SK-N-MC (cell line): ENCODE results near the gene PLEKHD1.

Experiments used
- DNase-seq: peaks from one replicate; pipeline ENCODE4 v3.0.0-alpha.2; 2011; ENCODE audit warnings: low read depth, low spot score
- H3K27ac ChIP-seq: fragments of 200-600 bp; sonication (generic); 2 replicates; pipeline ENCODE4 v1.5.1; 2016; ENCODE audit warnings: mixed run types
- H3K36me3 ChIP-seq: fragments of 200-600 bp; sonication (generic); 2 replicates; pipeline ENCODE4 v1.6.1; 2017; ENCODE audit warnings: antibody characterized with exemption, low read length, mixed read lengths; ENCODE audit not compliant: insufficient read depth
- H3K4me3 ChIP-seq: fragments of 200-600 bp; sonication (generic); 2 replicates; pipeline ENCODE4 v1.5.1; 2016
- H3K9ac ChIP-seq: fragments of 200-600 bp; sonication (generic); 2 replicates; pipeline ENCODE4 v1.8.0; 2017; ENCODE audit warnings: mixed run types, mixed read lengths; ENCODE audit not compliant: insufficient read length
- H3K9me3 ChIP-seq: fragments of 200-600 bp; sonication (generic); 2 replicates; pipeline ENCODE4 v1.6.1; 2017; ENCODE audit warnings: low read depth, mild to moderate bottlenecking, antibody characterized with exemption, low read length, moderate library complexity, mixed read lengths
- EZH2 ChIP-seq: fragments of 200-600 bp; sonication (generic); IDR thresholded peaks from one replicate; pipeline ENCODE4 v1.6.1; 2017; ENCODE audit warnings: antibody characterized with exemption
- FOXP2 ChIP-seq: optimal IDR thresholded peaks from 2 replicates; pipeline ENCODE3; 2011; ENCODE audit warnings: mild to moderate bottlenecking, moderate library complexity; ENCODE audit not compliant: insufficient read depth; ENCODE audit errors: extremely low read length, control extremely low read depth
- POLR2AphosphoS5 ChIP-seq: IDR thresholded peaks from 2 replicates; pipeline ENCODE4 v1.6.1; 2012; ENCODE audit warnings: mild to moderate bottlenecking, low read depth, low read length, borderline replicate concordance

Gene PLEKHD1

GRCh38 chr14:69547701-69548348 is 63.3 kb downstream of the PLEKHD1 start:
- Histone ChIP-seq H3K9ac (no peak overlapping the region), H3K36me3 (no peaks in the 10 kb centered on the region), H3K27ac (no peak overlapping the region), H3K9me3 (no peaks in the 10 kb centered on the region), H3K4me3 (peak overlapping the region; percentile 52)
- no peak for TF ChIP-seq EZH2
- TF ChIP-seq FOXP2 = no peak
- DNase-seq = peak; percentile 20

- H3K4me3 ChIP-seq = no peak overlapping the region
- no peaks in the 10 kb centered on the region for H3K9me3 ChIP-seq
- H3K27ac ChIP-seq = no peak overlapping the region
- no peak for DNase-seq
- TF ChIP-seq EZH2 (no peak), FOXP2 (no peak), POLR2AphosphoS5 (no peak)
- H3K9ac ChIP-seq = no peak overlapping the region
- H3K36me3 ChIP-seq = no peaks in the 10 kb centered on the region
Measured at GRCh38 chr14:69548566-69548965, 64.0 kb downstream of the PLEKHD1 start.

GRCh38 chr14:69551511-69551910 is 67.0 kb downstream of the PLEKHD1 start:
- Histone ChIP-seq H3K9me3 (no peaks in the 10 kb centered on the region), H3K36me3 (no peaks in the 10 kb centered on the region)
- TF ChIP-seq EZH2 = no peak
- no peak for TF ChIP-seq FOXP2
- TF ChIP-seq POLR2AphosphoS5 = no peak

GRCh38 chr14:69553252-69553651 is 68.7 kb downstream of the PLEKHD1 start:
- H3K9ac ChIP-seq = no peak overlapping the region
- no peaks in the 10 kb centered on the region for H3K36me3 ChIP-seq
- H3K27ac ChIP-seq = no peak overlapping the region
- H3K4me3 ChIP-seq = no peak overlapping the region
- no peak for TF ChIP-seq FOXP2
- TF ChIP-seq EZH2 = no peak
- no peak for TF ChIP-seq POLR2AphosphoS5
- DNase-seq = no peak
- no peaks in the 10 kb centered on the region for H3K9me3 ChIP-seq

More at GRCh38 chr14:69551511-69551910, 67.0 kb downstream of the PLEKHD1 start:
- Histone ChIP-seq H3K27ac (no peak overlapping the region), H3K9ac (no peak overlapping the region), H3K4me3 (no peak overlapping the region)
- no peak for DNase-seq

- Histone ChIP-seq H3K36me3 (no peaks in the 10 kb centered on the region), H3K9me3 (no peaks in the 10 kb centered on the region), H3K4me3 (no peak overlapping the region), H3K27ac (no peak overlapping the region), H3K9ac (no peak overlapping the region)
- no peak for DNase-seq
- TF ChIP-seq FOXP2 (no peak), POLR2AphosphoS5 (no peak)
Measured at GRCh38 chr14:69554500-69554899, 70.0 kb downstream of the PLEKHD1 start.

GRCh38 chr14:69558774-69559173 is 74.2 kb downstream of the PLEKHD1 start:
- TF ChIP-seq EZH2 (no peak), FOXP2 (no peak), POLR2AphosphoS5 (no peak)
- Histone ChIP-seq H3K9ac (no peak overlapping the region), H3K9me3 (no peaks in the 10 kb centered on the region), H3K36me3 (no peaks in the 10 kb centered on the region), H3K4me3 (no peak overlapping the region), H3K27ac (no peak overlapping the region)
- no peak for DNase-seq

GRCh38 chr14:69559581-69560011 is 75.1 kb downstream of the PLEKHD1 start:
- H3K9ac ChIP-seq = no peak overlapping the region
- no peak overlapping the region for H3K4me3 ChIP-seq
- H3K27ac ChIP-seq = no peak overlapping the region
- TF ChIP-seq EZH2 (no peak), FOXP2 (no peak), POLR2AphosphoS5 (no peak)
- no peaks in the 10 kb centered on the region for H3K9me3 ChIP-seq
- no peaks in the 10 kb centered on the region for H3K36me3 ChIP-seq
- DNase-seq = no peak

GRCh38 chr14:69560826-69561225 is 76.3 kb downstream of the PLEKHD1 start:
- H3K9ac ChIP-seq = no peak overlapping the region
- H3K36me3 ChIP-seq = no peaks in the 10 kb centered on the region
- DNase-seq = no peak
- no peak overlapping the region for H3K27ac ChIP-seq
- no peak overlapping the region for H3K4me3 ChIP-seq
- H3K9me3 ChIP-seq = no peaks in the 10 kb centered on the region
- TF ChIP-seq FOXP2 (no peak), EZH2 (no peak), POLR2AphosphoS5 (no peak)

- TF ChIP-seq FOXP2 = no peak
- TF ChIP-seq EZH2 = no peak
- no peak for TF ChIP-seq POLR2AphosphoS5
- Histone ChIP-seq H3K4me3 (no peak overlapping the region), H3K36me3 (no peaks in the 10 kb centered on the region), H3K9ac (no peak overlapping the region), H3K9me3 (no peaks in the 10 kb centered on the region), H3K27ac (no peak overlapping the region)
- no peak for DNase-seq
Measured at GRCh38 chr14:69561893-69562292, 77.4 kb downstream of the PLEKHD1 start.
